CD4-positive, alpha-beta T cell treated with Interleukin-21 for 1 hour (primary cell): ENCODE results near the gene EFCAB14.
"Not testable (repeated sequence)": the region's sequence is repeated elsewhere in the genome, so short reads cannot be mapped to it uniquely, and the experiment has no call there.

ENCODE experiments used
- DNase-seq: peaks from one replicate; pipeline ENCODE4 v3.0.0-alpha.2; 2020

EFCAB14 gene

DNA sequence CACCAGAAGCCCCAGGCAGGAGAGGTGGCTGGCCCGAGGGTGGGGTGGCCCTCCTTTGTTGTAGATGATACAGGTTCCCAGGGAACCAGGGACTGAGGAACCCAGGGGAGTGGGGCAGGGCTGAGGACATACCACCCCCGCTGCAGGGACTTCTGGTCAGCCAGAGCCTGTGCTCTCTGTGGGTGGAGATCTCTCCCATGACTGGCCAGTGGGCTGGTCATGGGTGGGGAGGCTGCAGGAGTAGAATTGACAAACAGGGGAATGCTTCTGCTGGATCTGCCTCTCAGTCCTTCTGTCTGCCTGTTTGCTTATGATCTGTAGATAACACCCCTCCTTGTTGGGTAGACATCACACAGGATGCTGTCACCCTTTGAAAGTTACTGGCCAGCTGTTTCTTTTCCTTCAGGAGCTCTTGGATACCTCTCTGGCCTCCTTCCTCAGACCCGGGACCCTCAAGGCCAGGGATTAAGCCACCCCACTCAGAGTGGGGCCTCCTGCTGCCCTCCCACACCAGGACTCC lies 2.8 kb upstream of the EFCAB14 start:
- DNase-seq, result no peak

GRCh38 chr1:46721204-46721603 lies 2.3 kb upstream of the EFCAB14 start:
- no peak for DNase-seq

GRCh38 chr1:46720319-46720718 lies 1.4 kb upstream of the EFCAB14 start:
- DNase-seq, result not testable (repeated sequence)

DNA sequence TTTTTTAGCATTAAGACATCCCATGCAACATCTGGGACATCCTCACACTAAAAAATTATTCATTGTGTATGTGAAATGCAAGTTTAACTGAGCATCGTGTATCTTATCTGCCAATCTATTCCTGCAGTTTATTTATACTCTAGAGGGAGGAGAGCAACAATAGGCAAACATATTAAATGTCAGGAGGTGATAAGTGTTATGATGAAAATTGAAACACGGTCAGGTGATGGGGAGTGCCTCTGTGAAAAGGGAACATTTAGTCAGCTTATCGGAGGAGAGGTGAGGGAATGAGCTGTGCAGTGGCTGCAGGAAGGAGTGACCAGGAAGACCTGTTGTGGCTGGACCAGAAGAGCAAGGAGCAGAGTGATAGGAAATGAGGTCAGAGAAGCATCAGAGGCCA lies 775 bp upstream of the EFCAB14 start:
- DNase-seq, result no peak

DNA sequence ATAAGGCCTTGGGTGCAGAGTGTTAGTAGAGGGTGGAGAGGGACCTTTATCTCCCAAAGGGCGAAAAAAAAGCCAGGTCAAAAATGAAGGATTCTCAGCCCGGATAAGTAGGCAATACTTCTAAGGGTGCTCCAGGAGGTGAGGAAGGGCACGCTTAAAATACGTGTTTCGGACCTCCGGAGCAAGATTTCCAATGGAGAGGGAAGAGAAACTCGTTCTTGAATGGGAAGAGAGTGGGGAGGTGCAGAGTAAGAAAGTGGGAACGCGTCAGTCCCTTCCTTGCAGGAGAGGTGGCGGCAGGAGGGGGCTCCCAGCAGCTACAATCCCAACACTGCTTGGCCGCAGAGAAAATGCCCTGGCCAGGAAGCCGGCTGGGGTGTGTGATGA lies 581 bp downstream of the EFCAB14 start:
- no peak for DNase-seq

DNA sequence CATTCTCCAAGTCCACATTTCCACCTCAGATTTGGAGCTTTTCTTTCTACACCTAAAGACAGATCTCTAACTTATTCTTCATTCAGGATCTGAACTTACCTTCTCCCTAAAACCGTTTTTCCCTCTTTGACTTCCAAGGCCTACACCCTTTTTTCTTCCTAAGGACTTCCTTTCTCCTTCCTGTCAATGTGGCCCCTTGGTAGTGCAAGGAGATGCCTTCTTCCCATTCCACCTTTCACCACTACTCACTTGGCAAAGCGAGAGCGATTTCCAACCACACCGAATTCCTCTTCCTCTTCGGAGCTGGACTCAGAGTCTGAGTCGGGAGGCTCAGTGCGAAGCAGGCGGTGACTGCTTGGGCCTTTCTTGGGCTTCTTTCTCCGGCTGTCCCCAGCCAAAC lies 1.3 kb downstream of the EFCAB14 start:
- no peak for DNase-seq

DNA sequence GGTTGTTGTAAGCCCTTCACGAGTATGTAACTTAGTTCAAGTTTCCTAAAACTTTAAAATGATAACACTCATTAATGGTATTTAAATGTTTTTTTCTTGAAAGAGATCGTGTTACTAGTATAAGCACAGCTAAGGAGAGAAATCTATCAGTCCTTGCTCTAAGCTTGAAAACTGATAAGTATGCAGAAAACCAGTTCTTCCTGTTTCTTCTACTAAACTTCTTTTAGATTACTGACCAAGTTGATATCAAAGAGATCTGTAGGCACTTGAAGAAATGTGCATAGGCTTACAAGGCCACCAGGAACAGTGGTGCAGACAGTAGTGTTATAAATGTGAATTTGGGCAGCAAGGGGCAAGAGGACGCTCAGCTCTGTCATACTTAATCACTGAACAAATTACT lies 3.9 kb downstream of the EFCAB14 start:
- no peak for DNase-seq

- no peak for DNase-seq
Measured at GRCh38 chr1:46708121-46708520, 10.8 kb downstream of the EFCAB14 start.

DNA sequence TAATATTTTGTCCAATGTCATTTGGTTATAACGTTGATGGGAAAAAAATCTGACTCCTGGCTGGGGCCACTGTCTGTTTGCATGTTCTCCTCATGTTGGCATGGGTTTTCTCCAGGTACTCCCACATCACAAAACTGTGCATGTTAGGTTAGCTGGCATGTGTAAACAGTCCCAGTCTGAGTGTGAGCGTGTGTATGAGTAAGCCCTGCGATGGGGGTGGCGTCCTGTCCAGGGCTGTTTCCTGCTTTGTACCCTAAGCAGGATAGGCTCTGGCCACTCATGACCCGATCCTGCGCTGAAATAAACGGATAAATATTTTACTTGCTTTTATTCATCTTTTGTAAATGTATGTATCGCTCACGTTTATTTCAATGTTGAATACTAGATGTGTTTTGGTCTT lies 13.5 kb downstream of the EFCAB14 start:
- no peak for DNase-seq

- no peak for DNase-seq
Measured at GRCh38 chr1:46703927-46704641, 14.8 kb downstream of the EFCAB14 start.

DNA sequence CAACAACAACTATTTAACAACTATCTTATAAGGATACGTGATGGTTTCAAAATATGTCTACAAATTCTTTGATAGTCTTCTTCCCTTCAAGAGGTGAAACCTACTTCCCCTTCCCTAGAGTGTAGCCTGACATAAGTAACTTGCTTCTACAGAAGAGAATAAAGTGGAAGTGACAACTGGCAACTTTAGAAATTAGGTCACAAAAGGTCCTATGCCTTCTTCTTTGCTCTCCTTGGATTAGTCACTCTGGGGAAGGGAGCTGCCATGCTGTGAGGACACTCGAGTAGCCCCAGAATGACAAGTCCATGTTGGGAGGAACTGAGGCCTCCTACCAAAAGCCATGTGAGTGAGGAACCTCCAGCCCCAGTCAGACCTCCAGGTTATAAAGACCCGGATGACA lies 19.2 kb downstream of the EFCAB14 start:
- no peak for DNase-seq

GRCh38 chr1:46697053-46697452 lies 21.9 kb downstream of the EFCAB14 start:
- no peak for DNase-seq

GRCh38 chr1:46694676-46695075 lies 24.2 kb downstream of the EFCAB14 start:
- not testable (repeated sequence) for DNase-seq

GRCh38 chr1:46692811-46693770 lies 25.8 kb downstream of the EFCAB14 start:
- no peak for DNase-seq

DNA sequence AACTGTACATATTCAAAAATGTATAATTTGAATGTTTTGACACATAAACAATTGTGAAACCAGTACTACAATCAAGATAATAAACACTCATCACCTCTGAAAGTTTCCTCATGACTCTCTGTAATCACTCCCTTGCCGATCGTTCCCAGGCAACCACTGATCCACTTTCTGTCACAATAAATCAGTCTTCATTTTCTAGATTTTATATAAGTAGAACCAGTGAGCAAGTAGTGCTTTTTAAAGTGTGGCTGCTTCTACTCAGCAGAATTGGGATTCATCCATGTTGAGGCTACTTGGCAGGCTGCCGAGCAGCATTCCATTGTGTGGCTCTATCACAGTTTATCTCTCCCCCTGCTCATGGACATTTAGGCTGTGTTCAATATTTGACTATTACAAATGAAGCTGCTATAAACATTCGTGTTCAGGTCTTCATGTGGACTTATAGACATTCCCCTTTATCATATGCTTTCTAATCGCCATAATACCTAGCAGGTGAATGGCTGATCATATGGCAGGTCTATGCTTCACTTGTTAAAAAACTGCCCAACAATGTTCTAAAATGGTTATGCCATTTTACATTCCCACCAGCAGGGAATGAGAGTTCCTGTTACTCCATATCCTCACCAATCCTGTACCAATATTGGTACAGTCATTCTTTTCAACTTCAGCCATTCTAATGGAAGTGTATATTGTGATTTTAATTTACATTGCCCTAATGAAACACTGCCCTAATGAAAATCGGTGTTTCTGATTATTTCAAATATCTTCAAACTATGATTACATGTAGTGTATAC lies 26.7 kb downstream of the EFCAB14 start:
- no peak for DNase-seq

DNA sequence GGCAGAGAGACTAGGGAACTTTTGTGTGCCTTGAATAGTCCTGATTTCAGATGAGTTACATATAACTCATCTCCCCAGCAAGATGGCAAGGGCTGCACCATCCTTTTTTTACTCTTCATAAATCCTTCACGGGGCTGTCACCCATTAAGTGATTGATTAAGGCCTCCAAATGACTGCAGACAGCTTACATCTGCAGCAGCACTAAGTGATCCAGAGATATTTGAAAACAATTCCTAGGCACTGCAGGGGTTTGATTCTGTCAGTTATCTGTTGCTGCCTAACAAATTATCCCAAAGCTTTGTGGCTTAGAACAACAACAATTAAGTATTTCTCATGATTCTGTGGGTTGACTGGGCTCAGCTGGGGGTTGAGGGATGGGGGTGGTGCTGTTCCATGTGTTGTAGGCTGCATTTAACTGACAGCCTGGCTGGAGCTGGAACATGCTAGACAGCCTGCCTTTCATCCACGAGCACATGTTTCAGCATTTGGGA lies 27.9 kb downstream of the EFCAB14 start:
- DNase-seq, result no peak

- DNase-seq, result no peak
Measured at GRCh38 chr1:46689897-46690296, 29.0 kb downstream of the EFCAB14 start.

GRCh38 chr1:46689356-46689755 lies 29.6 kb downstream of the EFCAB14 start:
- DNase-seq, result no peak

GRCh38 chr1:46687921-46688509 lies 30.9 kb downstream of the EFCAB14 start:
- DNase-seq, result no peak

GRCh38 chr1:46687093-46687659 lies 31.7 kb downstream of the EFCAB14 start:
- no peak for DNase-seq

DNA sequence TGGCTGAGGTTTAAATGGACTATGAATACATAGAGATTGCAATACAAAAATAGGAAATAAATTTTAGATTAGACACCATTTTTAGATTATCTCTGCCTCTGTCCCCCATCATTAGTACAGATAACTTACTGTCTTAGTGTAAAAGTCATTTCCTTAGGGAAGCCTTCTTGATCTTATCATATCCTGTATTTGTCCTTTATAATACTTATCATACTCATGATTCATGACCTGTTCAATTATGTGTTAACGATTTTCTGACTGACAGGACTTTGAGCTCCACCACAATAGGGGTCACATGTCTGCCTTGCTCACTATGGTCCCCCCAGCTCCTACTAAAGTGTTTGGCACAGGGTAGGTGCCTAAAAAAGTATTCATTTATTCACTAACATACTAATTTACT lies 32.7 kb downstream of the EFCAB14 start:
- DNase-seq, result no peak

DNA sequence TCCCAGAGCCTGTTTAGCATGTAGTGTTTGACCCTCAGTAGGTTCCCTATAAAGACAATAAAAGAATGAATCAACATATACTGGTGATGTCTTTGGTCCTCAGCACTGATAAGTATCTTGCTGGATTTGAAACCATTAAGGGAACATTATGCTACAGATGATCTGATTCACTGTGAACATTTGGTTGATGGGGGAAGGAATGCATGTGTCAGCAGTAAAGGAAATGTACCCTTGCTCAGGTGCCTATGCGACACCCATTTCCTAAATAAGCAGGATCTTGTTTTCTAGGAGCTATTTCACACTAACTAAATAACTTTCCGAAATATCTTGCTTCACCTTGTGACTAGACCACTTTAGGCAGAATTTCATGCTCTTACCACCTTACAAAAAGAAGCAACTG lies 34.2 kb downstream of the EFCAB14 start:
- no peak for DNase-seq
